Mucosa of rectum (tissue), 2 donors: ENCODE measurements around the gene ETV6.

Experiments
- H3K27ac ChIP-seq, 2 donors: one replicate each; pipeline ENCODE4 v1.7.0; 2013; ENCODE audit warnings: inconsistent platforms in 2 of 2, low read depth in 2 of 2, low read length in 2 of 2
- H3K27me3 ChIP-seq, 2 donors: one replicate each; pipeline ENCODE4 v1.7.0; 2013; ENCODE audit warnings: low read length in 2 of 2; ENCODE audit not compliant: control insufficient read depth in 2 of 2, insufficient read depth in 2 of 2
- H3K36me3 ChIP-seq, 2 donors: one replicate each; pipeline ENCODE4 v1.7.0; 2013; ENCODE audit warnings: low read length in 2 of 2; ENCODE audit not compliant: control insufficient read depth in 2 of 2, insufficient read depth in 2 of 2
- H3K4me1 ChIP-seq, 2 donors: one replicate each; pipeline ENCODE4 v1.7.0; 2013; ENCODE audit warnings: low read length in 2 of 2, mild to moderate bottlenecking in 1 of 2; ENCODE audit not compliant: control insufficient read depth in 2 of 2, insufficient read depth in 2 of 2
- H3K4me3 ChIP-seq, 2 donors: one replicate each; pipeline ENCODE4 v1.7.0; 2013; ENCODE audit warnings: low read length in 2 of 2
- H3K9ac ChIP-seq, 2 donors: one replicate each; pipeline ENCODE4 v1.7.0; 2013; ENCODE audit warnings: low read length in 2 of 2, low read depth in 1 of 2, mild to moderate bottlenecking in 1 of 2
- H3K9me3 ChIP-seq, 2 donors: one replicate each; pipeline ENCODE4 v1.7.0; 2013; ENCODE audit warnings: low read length in 2 of 2; ENCODE audit not compliant: control insufficient read depth in 2 of 2
- donor health status: healthy.
- donor health status: Normal muscosa, but diverticular disease.

Gene ETV6

GRCh38 chr12:11649413-11650285, at the start of gene ETV6:
Gene ETV6, plus strand, starts transcription at chr12:11649674. Its CDS starts 454 bp downstream, at chr12:11650128.
- Histone ChIP-seq H3K27ac (peak within 1 kb of the TSS; percentile 96 to 97), H3K27me3 (no peaks in the 10 kb centered on the region), H3K9ac (peak within 1 kb of the TSS; percentile 92 to 98), H3K36me3 (no peaks in the 10 kb centered on the region), H3K4me3 (peak within 1 kb of the TSS; percentile 93 to 98), H3K9me3 (no peaks in the 10 kb centered on the region), H3K4me1 (peaks cover 15 to 22% of the 10 kb centered on the region in 2 donors)

DNA sequence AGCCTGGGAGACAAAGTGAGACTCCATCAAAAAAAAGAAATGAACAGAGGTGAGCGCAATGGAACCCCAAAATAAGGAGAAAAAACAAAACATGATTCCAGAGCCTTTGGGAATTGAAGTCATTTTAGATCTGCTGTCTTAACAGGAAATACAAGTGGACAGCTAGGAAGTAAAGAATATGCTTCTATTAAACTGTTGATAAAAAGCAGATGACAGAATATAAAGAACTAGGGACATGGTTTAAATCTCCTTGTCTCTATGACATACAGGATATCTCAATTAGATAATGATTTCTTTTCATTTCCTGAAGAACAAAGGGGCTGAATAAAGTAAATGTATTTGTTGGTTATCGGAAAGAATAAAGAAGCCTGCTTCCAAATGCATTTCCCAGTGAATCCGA, 49.3 kb upstream of the ETV6 start:
- no peaks in the 10 kb centered on the region for H3K27me3 ChIP-seq
- no peak overlapping the region for H3K27ac ChIP-seq

DNA sequence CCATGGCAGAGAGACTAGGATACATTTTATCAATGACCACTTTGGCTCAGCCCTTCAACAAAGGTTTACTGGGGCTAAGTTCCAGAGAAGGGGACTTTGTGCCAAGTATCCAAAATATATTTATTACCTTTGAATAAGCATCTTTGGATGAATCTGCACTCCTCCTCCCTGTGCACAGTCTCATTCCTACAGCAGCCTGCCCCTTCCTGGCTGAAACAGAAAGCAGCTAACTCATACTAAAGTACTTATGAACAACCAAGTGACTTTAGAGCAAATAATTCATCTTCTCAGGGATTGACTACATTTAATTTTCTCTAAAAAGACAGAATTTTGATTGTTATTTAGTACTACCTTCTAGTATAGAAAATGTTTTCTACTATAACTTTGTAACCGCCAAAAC, 47.8 kb upstream of the ETV6 start:
- Histone ChIP-seq H3K4me1 (no peaks in the 10 kb centered on the region), H3K27ac (no peak overlapping the region), H3K9ac (no peak overlapping the region), H3K9me3 (no peaks in the 10 kb centered on the region), H3K27me3 (no peaks in the 10 kb centered on the region), H3K4me3 (no peak overlapping the region), H3K36me3 (no peaks in the 10 kb centered on the region)

More for the DNA sequence above, 49.3 kb upstream of the ETV6 start:
- Histone ChIP-seq H3K4me3 (no peak overlapping the region), H3K4me1 (no peaks in the 10 kb centered on the region), H3K9ac (no peak overlapping the region), H3K36me3 (no peaks in the 10 kb centered on the region), H3K9me3 (no peaks in the 10 kb centered on the region)

GRCh38 chr12:11607313-11608081, 42.0 kb upstream of the ETV6 start:
- Histone ChIP-seq H3K9me3 (no peaks in the 10 kb centered on the region), H3K4me3 (peak overlapping the region in 1 of 2 donors; percentile 37), H3K36me3 (no peaks in the 10 kb centered on the region), H3K9ac (no peak overlapping the region), H3K4me1 (peaks cover 5 to 8% of the 10 kb centered on the region in 2 donors), H3K27ac (peak overlapping the region in 1 of 2 donors; percentile 48), H3K27me3 (no peaks in the 10 kb centered on the region)

- H3K36me3 ChIP-seq: no peaks in the 10 kb centered on the region
- H3K9me3 ChIP-seq: no peaks in the 10 kb centered on the region
- H3K9ac ChIP-seq: no peak overlapping the region
- H3K4me1 ChIP-seq: peaks cover 5 to 8% of the 10 kb centered on the region in 2 donors
- H3K27me3 ChIP-seq: no peaks in the 10 kb centered on the region
- H3K4me3 ChIP-seq: no peak overlapping the region
- no peak overlapping the region for H3K27ac ChIP-seq
Observed at GRCh38 chr12:11609045-11609444, 40.4 kb upstream of the ETV6 start.

- Histone ChIP-seq H3K9ac (no peak overlapping the region), H3K27ac (no peak overlapping the region), H3K4me3 (no peak overlapping the region), H3K27me3 (no peaks in the 10 kb centered on the region), H3K36me3 (no peaks in the 10 kb centered on the region), H3K4me1 (no peaks in the 10 kb centered on the region), H3K9me3 (no peaks in the 10 kb centered on the region)
Observed at GRCh38 chr12:11615481-11615880, 34.0 kb upstream of the ETV6 start.

DNA sequence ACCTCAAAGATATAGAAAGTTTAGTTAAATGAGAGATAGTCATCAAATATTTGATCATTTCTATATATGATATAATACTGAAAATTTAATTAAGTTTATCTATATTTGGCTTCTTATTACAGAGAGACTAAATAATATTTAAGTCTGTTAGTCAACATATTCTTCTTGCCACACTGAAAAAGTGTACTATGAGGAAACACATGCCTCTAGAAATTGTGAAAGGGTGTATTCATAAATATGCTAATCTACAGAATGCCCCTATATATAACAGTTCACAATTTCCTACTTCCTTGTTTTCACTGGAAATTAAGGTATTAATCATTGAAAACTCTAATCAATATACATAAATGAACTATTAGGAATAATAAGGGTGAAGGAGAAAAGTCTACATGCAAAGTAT, 31.4 kb upstream of the ETV6 start:
- H3K4me3 ChIP-seq: no peak overlapping the region
- H3K27me3 ChIP-seq: no peaks in the 10 kb centered on the region
- no peak overlapping the region for H3K27ac ChIP-seq
- no peak overlapping the region for H3K9ac ChIP-seq
- H3K4me1 ChIP-seq: no peaks in the 10 kb centered on the region
- no peaks in the 10 kb centered on the region for H3K9me3 ChIP-seq
- H3K36me3 ChIP-seq: no peaks in the 10 kb centered on the region

GRCh38 chr12:11621797-11622423, 27.6 kb upstream of the ETV6 start:
- Histone ChIP-seq H3K4me1 (no peaks in the 10 kb centered on the region), H3K9ac (no peak overlapping the region), H3K36me3 (no peaks in the 10 kb centered on the region)

GRCh38 chr12:11622876-11623281, 26.6 kb upstream of the ETV6 start:
- Histone ChIP-seq H3K36me3 (no peaks in the 10 kb centered on the region), H3K4me3 (no peak overlapping the region), H3K4me1 (no peaks in the 10 kb centered on the region), H3K27me3 (no peaks in the 10 kb centered on the region), H3K27ac (no peak overlapping the region), H3K9me3 (no peaks in the 10 kb centered on the region), H3K9ac (no peak overlapping the region)

More at GRCh38 chr12:11621797-11622423, 27.6 kb upstream of the ETV6 start:
- Histone ChIP-seq H3K27ac (no peak overlapping the region), H3K27me3 (no peaks in the 10 kb centered on the region), H3K4me3 (no peak overlapping the region), H3K9me3 (no peaks in the 10 kb centered on the region)

GRCh38 chr12:11623382-11623781, 26.1 kb upstream of the ETV6 start:
- no peaks in the 10 kb centered on the region for H3K9me3 ChIP-seq
- no peak overlapping the region for H3K27ac ChIP-seq
- H3K27me3 ChIP-seq: no peaks in the 10 kb centered on the region
- H3K4me3 ChIP-seq: no peak overlapping the region
- H3K4me1 ChIP-seq: no peaks in the 10 kb centered on the region
- H3K9ac ChIP-seq: no peak overlapping the region
- no peaks in the 10 kb centered on the region for H3K36me3 ChIP-seq
